NCI-H446 treated with DMSO at 0.1 percent for 48 hours (cell line): ENCODE measurements around the gene DIO3.
"Not testable (repeated sequence)": the region's sequence is repeated elsewhere in the genome, so short reads cannot be mapped to it uniquely, and the experiment has no call there.

Experiments
- DNase-seq: peaks from one replicate; lab custom pipeline; 2025; lab: John Stamatoyannopoulos, UW

Gene DIO3

DNA sequence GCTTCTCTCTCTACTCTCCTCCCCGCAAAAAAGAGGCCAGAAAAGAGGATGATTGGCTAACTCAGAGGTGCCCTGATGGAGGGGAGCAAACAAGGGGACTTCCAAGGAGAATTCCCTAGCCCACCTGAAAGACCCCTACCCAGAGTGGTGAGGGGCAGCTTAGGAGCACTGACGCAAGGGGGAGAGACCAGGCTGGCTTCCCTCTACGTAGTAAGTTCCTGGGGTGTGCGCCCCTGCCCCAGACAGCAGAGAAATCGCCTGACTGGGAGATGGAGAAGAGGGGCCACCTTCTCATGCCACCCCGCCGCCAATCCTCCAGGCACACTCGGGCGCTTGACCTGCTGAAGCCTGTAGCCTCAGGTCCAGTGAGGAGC, 2.1 kb upstream of the DIO3 start:
- no peak for DNase-seq

DNA sequence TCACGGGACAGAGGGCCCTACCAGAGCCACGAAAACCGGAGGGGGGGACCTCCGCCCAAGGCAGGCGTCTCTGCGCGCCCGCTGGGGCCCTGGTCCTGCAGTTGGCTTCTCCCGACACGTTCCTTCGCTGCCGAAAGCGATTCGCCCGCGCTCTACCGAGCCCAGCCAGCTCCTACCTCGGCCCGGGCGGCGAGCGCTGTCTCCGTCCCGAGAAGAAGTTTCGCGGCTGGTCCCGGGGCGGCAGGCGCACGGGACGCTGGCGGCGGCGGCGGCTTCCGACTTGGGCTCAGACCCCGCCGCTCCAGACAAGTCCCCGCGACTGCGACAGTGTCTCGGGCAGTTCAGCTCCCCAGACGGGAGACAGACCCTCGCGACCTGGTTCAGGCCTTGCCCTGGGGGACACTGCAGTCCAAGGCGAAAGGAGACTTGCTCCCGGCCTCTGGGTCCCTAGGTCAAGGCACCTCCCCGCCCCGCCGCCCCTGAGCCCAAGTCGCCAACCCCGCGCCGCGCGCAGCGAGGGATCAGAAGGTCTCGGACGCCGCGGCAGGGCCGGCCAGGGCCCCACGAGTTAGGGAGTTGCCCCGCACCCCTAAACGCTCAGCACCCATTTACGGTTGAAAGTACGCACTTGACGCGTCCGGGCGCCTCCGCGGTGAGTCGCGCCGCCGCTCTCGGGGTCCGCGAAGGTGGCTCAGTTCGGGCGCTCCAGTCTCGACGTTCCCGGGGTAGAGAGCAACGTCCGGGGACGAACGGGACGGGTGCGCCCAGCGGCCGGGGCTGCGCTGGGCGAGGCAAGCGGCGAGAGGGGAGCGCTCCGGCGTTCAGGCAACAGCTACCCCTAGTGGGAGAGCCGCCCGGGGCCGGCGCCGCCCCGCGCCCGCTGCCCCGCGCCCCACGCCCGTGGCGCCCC, 1.4 kb upstream of the DIO3 start:
- DNase-seq = no peak

- DNase-seq = no peak
Measured at GRCh38 chr14:101560534-101561113, 671 bp upstream of the DIO3 start.

DNA sequence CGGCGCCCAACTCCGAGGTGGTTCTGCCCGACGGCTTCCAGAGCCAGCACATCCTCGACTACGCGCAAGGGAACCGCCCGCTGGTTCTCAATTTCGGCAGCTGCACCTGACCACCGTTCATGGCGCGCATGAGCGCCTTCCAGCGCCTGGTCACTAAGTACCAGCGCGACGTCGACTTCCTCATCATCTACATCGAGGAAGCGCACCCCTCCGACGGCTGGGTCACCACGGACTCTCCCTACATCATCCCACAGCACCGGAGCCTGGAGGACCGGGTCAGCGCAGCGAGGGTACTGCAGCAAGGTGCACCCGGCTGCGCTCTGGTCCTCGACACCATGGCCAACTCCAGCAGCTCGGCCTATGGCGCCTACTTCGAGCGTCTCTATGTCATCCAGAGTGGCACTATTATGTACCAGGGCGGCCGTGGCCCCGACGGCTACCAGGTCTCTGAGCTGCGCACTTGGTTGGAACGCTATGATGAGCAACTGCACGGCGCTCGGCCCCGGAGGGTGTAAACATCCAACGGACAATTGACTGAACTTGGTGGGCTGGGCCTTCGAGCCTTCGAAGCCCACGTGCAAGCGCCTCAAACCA, 699 bp downstream of the DIO3 start:
- no peak for DNase-seq

DNA sequence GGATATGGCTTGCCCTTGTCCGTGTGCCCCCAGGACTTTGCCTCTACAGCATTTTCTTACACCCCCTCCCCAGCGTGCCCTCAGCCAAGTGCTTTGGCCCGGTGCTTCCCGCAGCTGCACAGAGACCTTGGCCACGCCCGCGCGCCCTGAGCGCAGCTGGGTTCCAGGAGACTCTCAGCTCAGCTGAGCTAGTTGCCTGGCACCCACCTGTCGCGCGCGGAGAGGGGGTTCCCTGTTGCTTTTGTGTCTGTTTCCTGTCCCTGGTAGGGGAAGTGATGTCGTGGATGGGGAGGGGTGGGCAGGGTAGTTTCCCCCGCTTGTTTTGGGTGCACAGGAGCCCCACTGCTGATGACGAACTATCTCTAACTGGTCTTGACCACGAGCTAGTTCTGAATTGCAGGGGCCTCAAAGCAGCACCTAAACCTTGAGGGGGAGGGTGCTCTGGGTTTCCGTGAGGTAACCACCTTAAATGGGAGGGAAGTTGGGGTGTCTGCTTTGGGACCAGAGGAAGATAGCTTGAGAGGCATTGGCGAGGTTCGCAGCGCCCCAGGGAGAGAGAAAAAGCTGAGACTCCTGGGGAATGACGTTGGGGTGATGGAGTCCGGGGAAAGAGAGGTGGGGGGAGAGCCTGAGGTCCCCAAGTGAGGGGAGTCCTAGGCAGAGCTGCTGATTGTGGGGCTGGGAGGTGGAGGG, 1.5 kb downstream of the DIO3 start:
- no peak for DNase-seq

- no peak for DNase-seq
Measured at GRCh38 chr14:101563352-101563653, 2.0 kb downstream of the DIO3 start.

GRCh38 chr14:101563654-101564443, 2.6 kb downstream of the DIO3 start:
- DNase-seq = no peak

DNA sequence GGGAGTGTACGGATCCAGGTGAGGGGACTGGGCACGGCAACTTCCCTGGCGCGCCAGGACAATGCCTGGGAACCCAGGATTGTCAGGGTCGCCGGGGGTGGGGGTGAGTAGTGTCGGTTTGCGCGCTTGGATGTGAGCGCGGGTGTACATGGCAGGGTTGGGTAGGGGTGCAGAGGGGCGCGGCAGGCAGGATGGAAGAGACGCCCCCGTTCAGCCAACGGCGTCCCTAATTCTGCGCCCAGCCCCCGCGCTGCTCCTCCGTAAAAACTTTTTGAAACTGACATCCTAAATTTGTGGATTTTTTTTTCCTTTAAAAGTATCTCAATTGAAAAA, 3.1 kb downstream of the DIO3 start:
- no peak for DNase-seq

DNA sequence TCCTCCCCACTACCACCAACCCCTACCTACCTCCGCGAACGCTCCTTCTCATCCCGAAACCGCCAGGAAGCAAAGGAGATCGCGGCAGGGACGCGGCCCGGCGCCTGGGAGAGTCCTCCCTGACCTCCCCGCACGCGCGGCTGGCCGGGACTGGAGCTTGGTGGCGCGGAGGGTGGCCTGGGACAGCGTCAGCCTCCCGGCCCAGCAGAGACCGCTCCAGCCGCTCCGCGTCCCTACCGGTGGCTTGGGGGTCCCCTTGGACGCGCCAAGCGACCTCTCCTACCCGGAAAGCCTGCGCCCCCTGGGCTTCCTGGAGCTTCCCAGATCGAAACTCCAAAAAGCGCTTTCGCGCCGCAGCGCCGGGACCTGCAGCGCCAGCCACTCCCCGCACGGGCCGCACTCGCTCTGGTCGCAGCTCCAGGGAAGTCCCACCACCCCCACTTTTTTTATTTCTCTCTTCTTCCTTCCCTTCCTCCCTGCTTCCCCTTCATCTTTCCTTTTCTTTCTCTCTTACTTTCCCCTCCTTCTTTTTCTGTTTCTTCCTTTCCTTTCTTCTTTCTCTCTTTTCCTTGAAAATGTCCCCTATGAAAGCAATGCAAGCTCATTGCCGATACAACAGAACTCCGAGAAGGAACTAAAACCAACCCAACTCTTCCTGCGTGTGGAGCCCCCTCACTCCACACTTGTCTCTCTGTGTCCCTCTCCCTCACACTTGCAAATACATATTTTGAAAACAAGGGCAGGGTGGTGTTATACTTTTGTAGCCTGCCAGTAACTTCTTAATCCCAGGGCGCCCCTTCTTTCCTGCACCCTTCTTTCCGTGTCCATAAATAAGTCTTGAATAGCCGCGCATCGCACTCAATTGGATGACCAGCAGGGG, 3.8 kb downstream of the DIO3 start:
- DNase-seq = no peak

DNA sequence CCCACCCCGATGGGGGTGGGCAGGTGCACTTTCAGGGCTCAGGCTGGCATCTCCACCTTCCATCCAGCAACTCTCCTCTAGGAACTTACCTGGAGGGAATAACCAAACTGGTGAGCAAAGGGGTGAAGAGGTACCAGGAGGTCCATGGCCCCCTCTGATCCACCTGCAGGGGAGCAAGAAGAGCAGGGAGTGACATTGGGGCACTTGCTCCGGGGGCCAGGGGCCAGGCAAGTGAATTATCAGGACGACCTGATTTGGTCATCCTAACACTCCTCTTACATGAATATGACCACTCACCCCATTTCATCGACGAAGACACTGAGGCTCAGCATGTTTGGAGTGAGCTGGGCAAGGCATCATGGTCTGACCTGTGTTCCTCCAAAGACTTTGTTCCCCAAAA, 6.0 kb downstream of the DIO3 start:
- no peak for DNase-seq

GRCh38 chr14:101571004-101571403, 9.7 kb downstream of the DIO3 start:
- DNase-seq = no peak

DNA sequence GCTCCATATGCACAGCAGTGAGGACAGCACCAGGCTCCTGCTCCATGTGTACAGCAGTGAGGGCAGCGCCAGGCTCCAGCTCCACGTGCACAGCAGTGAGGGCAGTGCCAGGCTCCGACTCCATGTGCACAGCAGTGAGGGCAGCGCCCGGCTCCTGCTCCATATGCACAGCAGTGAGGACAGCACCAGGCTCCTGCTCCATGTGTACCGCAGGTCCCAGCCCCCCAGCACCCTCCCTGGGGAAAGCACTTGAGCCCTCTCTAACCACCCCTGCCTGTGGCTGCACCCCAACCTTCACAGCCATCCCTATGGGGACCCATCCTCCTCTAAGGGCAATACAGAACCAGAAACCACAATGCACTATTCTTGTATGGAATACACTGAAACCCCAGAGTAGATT, 11.2 kb downstream of the DIO3 start:
- DNase-seq = not testable (repeated sequence)

DNA sequence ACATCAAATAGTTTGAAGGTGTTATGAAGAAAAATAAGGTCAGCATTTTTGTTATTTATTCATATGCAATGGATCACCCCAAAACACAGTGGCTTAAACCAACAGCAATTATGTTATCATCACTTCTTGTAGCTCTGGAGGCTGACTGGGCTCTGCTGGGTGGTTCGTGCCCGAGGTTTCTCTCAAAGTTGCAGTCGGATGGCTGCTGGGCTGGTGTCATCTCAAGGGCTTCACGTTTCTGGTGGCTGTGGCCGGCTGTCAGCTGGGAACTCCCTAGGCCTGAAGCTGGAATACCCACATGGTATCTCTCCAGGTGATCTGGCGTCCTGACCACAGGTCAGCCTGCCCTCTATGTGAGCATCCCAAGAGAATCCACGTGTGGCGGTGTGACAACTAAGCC, 12.0 kb downstream of the DIO3 start:
- no peak for DNase-seq

DNA sequence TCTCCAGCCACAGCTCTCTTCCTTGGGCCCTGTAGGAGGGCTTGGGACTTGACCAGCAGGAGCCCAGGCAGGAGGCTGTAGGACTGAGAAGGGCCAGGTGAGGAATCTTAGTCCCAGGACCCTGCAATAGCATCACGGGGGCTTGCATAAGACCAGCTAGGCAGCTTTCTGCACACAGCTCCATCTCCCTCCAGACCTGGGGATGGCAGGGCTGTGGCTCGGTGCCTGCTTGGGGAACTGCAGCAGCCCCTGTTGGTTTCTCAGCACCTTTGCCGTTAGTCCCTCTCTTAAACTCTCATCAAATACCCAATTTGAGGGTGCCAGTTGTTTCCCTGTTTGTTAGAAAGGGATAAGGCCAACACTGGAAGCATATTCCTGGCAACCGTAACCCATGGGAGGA, 14.3 kb downstream of the DIO3 start:
- no peak for DNase-seq

- DNase-seq = no peak
Measured at GRCh38 chr14:101577221-101577909, 16.1 kb downstream of the DIO3 start.

DNA sequence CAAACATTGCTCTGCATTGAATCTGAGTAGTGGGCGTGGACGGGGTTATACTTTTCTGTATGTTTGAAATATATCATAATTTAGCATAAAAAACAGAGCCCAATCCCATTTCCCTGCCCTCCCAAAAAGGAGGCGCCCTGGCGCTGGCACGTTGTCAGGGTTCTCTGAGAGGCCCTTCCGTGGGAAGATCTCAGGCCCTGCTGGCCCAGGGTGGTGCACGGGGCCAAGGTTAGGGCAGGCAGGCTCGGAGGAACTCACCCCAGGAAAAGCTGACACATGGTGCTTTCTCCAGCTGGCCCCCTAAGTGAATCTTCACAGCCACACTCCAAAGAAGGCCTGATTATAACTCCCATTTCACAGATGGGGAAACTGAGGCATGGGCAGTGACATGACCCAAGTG, 17.2 kb downstream of the DIO3 start:
- no peak for DNase-seq

GRCh38 chr14:101579372-101580080, 18.2 kb downstream of the DIO3 start:
- no peak for DNase-seq

DNA sequence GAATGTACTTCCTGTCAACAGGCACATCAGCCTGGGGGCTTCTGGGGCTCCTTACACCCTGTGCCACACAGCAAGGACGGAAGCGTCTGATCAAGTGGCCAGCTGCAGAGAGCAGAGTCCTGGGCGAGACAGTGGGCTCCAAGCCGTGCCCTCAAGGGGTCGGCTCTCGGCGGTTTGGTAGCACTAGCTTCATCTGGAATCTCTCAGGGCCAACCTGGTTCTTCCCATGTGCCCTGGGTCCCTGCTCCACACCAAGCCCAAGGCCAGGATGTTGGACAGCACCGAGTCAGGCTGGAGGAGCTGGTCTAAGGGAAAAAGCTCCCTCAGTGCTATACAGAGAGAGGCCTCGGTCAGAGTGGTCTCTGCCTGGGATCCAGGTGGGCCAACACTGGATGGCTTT, 20.5 kb downstream of the DIO3 start:
- DNase-seq = no peak

DNA sequence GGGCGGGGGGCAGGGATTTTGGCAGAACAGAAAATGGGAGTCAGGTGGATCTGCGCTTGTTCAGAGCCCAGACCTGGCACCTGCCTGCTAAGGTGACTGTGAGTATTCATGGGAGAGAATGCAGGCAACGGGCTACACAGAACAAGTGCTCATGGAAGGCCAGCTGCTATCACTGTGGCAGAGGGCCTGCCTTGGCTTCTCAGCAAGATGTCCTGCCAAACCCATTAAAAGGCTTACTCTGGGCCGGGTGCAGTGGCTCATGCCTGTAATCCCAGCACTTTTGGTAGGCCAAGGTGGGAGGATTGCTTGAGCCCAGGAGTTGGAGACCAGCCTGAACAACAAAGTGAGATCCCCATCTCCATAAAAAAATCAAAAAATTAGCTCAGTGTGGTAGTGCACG, 21.0 kb downstream of the DIO3 start:
- DNase-seq = no peak
